CD4-positive, alpha-beta T cell treated with Interleukin-12 subunit alpha and Interleukin-12 subunit beta, for 1 hour (primary cell): ENCODE results near the gene ANKFY1.

Experiments used
- DNase-seq: peaks from one replicate; pipeline ENCODE4 v3.0.0-alpha.2; 2020

The ANKFY1 gene

DNA sequence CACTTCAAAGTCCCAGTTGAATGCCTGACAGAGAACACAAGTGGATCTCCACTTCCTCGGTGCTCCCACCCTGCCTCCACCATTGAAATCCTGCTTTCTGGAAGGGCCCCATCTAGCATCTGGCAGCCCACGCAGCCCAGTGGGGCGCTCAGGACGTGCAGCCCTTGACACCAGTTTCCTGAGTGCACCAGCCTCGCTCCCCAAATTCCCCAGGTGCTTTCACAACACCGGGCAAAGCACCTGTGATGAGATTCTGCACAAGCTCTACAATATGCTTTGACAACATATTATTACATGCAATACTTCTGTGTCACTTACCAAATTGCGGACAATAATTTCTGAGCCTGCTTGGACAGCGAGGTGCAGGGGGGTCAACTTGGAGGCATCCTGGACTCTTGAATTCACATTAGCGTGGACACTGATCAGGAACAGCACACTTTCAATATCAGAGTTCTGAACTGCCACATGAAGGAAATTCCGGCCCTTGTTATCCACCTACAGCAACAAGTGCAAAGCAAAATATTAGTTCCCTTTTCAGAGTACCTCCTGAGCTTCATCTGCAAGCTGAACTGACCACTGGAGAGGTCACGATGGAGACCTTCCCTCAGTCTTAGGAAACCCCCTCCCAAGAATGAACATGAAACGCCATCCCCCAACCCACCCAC lies 86.8 kb downstream of the ANKFY1 start:
- no peak for DNase-seq

GRCh38 chr17:4175921-4176807 lies 87.6 kb downstream of the ANKFY1 start:
- peak; percentile 46 for DNase-seq

- no peak for DNase-seq
These were observed 89.2 kb downstream of the ANKFY1 start for GRCh38 chr17:4174556-4174955.

DNA sequence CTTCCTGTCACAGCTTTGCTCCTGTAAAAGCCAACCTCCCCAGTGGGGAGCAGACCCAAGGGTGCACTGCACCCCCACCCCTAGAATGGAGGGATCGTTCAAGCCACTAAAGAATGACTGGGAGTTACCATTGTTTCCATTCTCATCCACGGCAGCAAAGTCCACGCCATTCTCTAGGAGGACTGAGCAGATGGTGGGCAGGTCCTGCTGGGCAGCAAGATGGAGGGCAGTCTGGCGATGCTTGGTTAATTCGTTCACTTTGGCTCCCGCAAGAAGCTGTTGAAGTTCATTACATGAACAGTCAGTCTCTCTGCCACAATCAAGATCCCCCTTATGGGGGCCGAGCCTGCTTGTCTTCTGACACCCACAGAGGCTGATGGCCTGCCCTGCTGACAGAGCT lies 90.0 kb downstream of the ANKFY1 start:
- no peak for DNase-seq

GRCh38 chr17:4172356-4172755 lies 91.4 kb downstream of the ANKFY1 start:
- DNase-seq = no peak

DNA sequence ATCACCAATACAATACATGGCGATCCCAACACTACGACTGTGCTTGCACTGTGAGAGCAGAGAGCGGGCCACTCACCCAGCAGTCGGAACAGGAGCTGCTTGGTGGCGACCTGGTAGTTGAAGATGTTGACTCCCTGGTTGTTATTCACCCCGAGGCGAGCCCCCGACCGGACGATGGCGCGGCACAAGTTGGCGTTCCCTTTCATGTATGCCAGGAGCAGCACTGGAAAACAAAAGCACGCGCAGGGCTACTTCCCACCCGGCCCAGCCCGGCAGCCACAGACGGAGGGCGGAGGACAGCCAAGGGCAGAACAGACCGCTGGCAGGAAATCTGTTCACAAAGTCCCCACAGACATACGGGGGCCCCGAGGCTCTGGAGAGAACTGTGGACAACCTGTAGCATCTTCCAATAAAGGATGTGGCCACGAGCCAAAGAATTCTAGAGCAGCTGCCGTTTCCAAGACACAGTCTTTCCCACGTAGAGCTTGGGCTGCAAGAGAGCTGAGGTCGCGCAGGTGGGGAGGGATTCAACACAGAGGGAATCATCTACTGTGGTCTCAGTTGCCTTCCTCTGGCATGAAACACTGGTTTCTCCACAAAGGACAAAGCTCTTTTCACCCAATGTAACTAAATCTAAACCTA lies 93.0 kb downstream of the ANKFY1 start:
- no peak for DNase-seq

- peak; percentile 16 for DNase-seq
These were observed 96.0 kb downstream of the ANKFY1 start for GRCh38 chr17:4167786-4168185.

DNA sequence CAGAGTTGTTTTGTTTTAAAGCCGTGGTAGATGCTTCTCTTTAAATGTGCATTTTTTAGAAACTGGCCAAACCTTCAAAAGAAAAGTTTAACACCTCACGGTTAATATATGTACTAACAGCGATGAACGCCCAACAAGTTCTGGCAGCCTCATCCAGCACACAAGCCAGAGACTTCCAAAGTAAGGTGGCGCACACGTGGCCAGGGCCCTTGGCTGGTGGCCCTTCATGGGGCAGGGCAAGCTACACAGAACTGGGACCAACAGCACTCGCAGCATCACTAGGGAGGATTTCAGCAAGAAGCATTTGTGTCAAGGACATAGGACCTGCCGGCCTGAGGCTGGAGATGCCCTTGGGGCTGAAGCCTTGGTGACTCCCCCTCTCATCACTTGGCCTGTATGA lies 97.4 kb downstream of the ANKFY1 start:
- DNase-seq = no peak

DNA sequence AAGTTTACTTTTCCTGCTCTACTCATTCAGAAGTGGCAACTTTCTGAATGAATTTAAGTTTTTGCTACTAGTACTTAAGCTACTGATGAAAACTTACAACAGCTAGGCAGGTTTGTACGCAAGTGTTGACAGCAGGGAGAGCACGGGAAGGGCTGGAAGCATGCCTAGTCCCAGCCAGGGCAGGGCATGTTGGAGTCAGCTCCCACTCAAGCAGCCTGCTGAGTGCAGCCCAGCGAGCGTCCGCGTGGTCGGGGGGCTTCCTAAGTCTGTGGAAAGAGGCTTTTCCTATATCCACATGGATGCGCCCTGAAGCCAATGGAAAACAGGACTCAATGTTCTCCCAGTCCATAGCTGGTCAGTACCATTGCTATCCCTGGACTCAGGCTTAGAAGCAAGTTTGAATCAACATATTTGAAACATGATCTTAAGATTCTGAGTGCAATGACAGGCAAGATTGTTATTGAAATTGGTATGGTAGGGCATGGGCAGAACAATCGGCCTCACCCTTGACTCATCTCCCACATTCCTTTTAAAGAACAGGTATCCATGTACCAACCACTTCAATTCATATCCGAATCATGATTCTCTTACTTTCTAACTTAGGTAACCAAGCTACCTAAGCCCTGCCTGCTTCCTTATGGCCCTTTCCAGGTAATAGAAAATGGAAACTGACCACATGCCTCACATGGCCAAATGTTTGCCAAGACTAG lies 98.3 kb downstream of the ANKFY1 start:
- DNase-seq = no peak

DNA sequence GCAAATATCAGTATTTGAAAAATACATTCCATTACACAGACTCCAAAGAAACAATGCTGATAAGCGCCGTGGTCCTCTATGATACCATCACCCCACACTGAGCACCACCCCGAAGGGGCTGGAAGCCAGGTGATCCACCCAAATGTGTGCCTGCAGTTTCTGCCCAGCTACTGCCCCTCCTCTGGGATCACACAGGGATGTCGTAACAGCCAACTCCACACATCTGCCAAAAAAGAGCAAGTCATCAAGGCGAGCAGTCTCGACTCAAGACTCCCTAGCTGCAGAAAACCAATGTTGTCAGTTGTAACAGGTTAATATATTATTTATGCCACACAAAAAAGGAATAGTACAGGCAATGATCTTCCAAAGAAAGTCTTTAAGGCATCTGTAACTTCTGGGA lies 99.8 kb downstream of the ANKFY1 start:
- DNase-seq = no peak

DNA sequence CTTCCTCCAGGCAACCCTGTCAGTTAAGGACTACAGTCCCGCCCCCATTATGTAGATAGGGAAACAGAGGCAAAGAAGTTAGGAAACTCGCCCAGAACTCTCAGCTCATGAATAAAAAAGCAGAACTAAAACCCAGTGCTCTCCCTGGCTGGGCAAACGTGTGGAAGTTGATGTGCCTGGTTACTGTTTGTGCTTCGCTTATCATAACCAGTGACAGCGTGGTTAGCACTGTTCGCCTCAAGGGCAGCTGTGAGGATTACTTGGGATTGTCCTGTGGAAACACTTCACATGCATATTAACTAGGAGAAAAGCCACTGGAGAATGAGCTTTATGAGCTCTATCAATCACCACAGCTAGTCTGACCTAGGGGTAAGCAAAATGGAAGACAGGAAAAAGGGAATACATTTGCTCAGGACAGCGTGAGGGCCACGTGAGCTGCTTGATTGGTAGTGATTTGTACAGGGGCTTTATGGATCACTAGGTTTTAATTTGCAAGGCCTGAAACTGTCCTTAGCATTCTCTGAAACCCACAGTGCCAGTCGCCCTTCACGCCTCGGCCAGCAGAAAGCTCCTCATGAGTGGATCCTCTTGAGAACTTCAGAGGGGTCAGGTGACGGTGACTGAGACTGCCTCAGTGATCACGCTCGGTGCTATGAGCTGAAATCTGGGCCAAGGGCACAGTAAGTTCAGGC lies 100.9 kb downstream of the ANKFY1 start:
- DNase-seq = no peak

- no peak for DNase-seq
These were observed 101.5 kb downstream of the ANKFY1 start for GRCh38 chr17:4162321-4162720.

DNA sequence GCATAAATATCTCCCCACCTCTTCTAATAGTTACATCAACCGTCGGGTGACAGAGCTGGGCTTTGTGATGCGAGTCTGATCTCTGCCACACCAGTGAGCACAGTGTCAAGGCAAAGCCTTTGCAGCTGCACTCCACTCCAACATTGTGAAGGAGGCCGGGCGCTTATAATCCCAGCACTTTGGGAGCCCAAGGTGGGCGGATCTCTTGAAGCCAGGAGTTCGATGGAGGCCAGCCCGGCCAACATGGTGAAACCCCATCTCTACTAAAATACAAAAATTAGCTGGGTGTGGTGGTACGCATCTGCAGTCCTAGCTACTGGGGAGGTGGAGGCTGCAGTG lies 101.8 kb downstream of the ANKFY1 start:
- no peak for DNase-seq

GRCh38 chr17:4161192-4161966 lies 102.4 kb downstream of the ANKFY1 start:
- DNase-seq = no peak

- no peak for DNase-seq
These were observed 103.4 kb downstream of the ANKFY1 start for GRCh38 chr17:4160294-4160859.

GRCh38 chr17:4159761-4160160 lies 104.0 kb downstream of the ANKFY1 start:
- DNase-seq = no peak

GRCh38 chr17:4157618-4158333 lies 106.0 kb downstream of the ANKFY1 start:
- DNase-seq = no peak

- no peak for DNase-seq
These were observed 106.9 kb downstream of the ANKFY1 start for GRCh38 chr17:4156750-4157381.

- DNase-seq = no peak
These were observed 107.7 kb downstream of the ANKFY1 start for GRCh38 chr17:4155980-4156620.

- DNase-seq = no peak
These were observed 109.6 kb downstream of the ANKFY1 start for GRCh38 chr17:4154201-4154600.
